Activated CD8-positive, alpha-beta memory T cell treated with anti-CD3 and anti-CD28 coated beads, Interleukin-2, amount 10 ng/mL, durations not matched to agents 7 days and 5 days (primary cell): Measurements from ENCODE around the gene HIPK3. TPM values are rescaled to one million over a fixed set of nuclear protein-coding genes. Genes with fewer than 3 reads are reported as not detected.

ENCODE experiments used
- total RNA-seq, 2 experiments: library from RNA; stranded (reverse); gene quantifications; one replicate each; pipeline ENCODE4 v1.2.3, GENCODE V29; 2021

The HIPK3 gene
- total RNA-seq, 2 experiments from 2014 or later: 33.6 to 34.4 TPM

Other genes with a start within 250 kb of the HIPK3 start
- 1 to 10 TPM; 1.6 to 2.3 TPM for gene DEPDC7, start 241.5 kb upstream of the HIPK3 start, total RNA-seq
- gene TCP11L1, start 217.8 kb upstream of the HIPK3 start, total RNA-seq: 10 to 100 TPM; 19.1 to 20.9 TPM
- gene CSTF3, start 95.9 kb upstream of the HIPK3 start, total RNA-seq: 10 to 100 TPM; 32.2 to 36.3 TPM
- not detected for gene KIAA1549L, start 118.7 kb downstream of the HIPK3 start, total RNA-seq